Thymus (tissue), 11 donors: ENCODE results near the gene SYNGR3. TPM values are rescaled to one million over a fixed set of nuclear protein-coding genes. Genes with fewer than 3 reads are reported as not detected.

Experiments used
- DNase-seq, 9 donors: peaks; one replicate each; pipeline ENCODE4 v3.0.0-alpha.2; 2013; ENCODE audit warnings: low spot score in 9 of 9, low read depth in 6 of 9, missing footprints in 1 of 9
- H3K27ac ChIP-seq, 2 donors: one replicate each; pipeline ENCODE4 v1.5.1; 2013; ENCODE audit warnings: control low read depth in 1 of 2, low read depth in 1 of 2, low read length in 1 of 2, mild to moderate bottlenecking in 1 of 2, moderate library complexity in 1 of 2
- H3K27me3 ChIP-seq, 2 donors: one replicate each; pipeline ENCODE4 v1.5.1; 2013; ENCODE audit warnings: low read length in 1 of 2; ENCODE audit not compliant: control insufficient read depth in 2 of 2, insufficient read depth in 1 of 2
- H3K36me3 ChIP-seq, 2 donors: one replicate each; pipeline ENCODE4 v1.5.1; 2013; ENCODE audit warnings: low read length in 1 of 2, mild to moderate bottlenecking in 1 of 2, moderate library complexity in 1 of 2; ENCODE audit not compliant: control insufficient read depth in 2 of 2, insufficient read depth in 2 of 2
- H3K4me1 ChIP-seq, 2 donors: one replicate each; pipeline ENCODE4 v1.5.1; 2013; ENCODE audit warnings: low read length in 2 of 2; ENCODE audit not compliant: control insufficient read depth in 2 of 2, insufficient read depth in 2 of 2
- H3K4me3 ChIP-seq, 2 donors: one replicate each; pipeline ENCODE4 v1.5.1; 2013; ENCODE audit warnings: low read length in 2 of 2, control low read depth in 1 of 2, mild to moderate bottlenecking in 1 of 2
- H3K9me3 ChIP-seq, 2 donors: one replicate each; pipeline ENCODE4 v1.5.1; 2013; ENCODE audit warnings: low read length in 1 of 2, mild to moderate bottlenecking in 1 of 2; ENCODE audit not compliant: control insufficient read depth in 2 of 2, insufficient read depth in 1 of 2
- WGBS: extraction: QIAGEN DNeasy Blood & Tissue Kit; methylation state at CpG from one replicate; pipeline ENCODE4 v1.1.7; 2013; 5-methylcytosine and 5-hydroxymethylcytosine counted together
- polyA plus RNA-seq: library from polyadenylated mRNA; stranded (reverse); fragments of 200-250 nt; gene quantifications from one replicate; pipeline ENCODE4 v1.2.3, GENCODE V29; 2013
- total RNA-seq: library from RNA; stranded (reverse); fragments of 120-200 nt; gene quantifications from one replicate; pipeline ENCODE4 v1.2.4, GENCODE V29; 2013
- donor health status: healthy.

The SYNGR3 gene
- total and polyA plus RNA-seq, 2 donors: 1.2 to 2.7 TPM

GRCh38 chr16:1980030-1980769 is 9.6 kb upstream of the SYNGR3 start:
- no peak for DNase-seq
- Histone ChIP-seq H3K4me1 (peaks cover 10 to 19% of the 10 kb centered on the region in 2 donors), H3K27me3 (peaks cover 52 to 66% of the 10 kb centered on the region in 2 donors), H3K9me3 (peaks cover 2 to 25% of the 10 kb centered on the region in 2 donors), H3K36me3 (peaks cover 34 to 38% of the 10 kb centered on the region in 2 donors), H3K27ac (no peak overlapping the region), H3K4me3 (no peak overlapping the region)
- WGBS: 11% methylated on average over 53 of the region's 53 CpGs

GRCh38 chr16:1980770-1981087 is 9.0 kb upstream of the SYNGR3 start:
- DNase-seq: no peak
- Histone ChIP-seq H3K36me3 (peaks cover 29 to 33% of the 10 kb centered on the region in 2 donors), H3K4me3 (no peak overlapping the region), H3K27me3 (peaks cover 52 to 66% of the 10 kb centered on the region in 2 donors), H3K27ac (no peak overlapping the region), H3K4me1 (peaks cover 10 to 22% of the 10 kb centered on the region in 2 donors), H3K9me3 (peaks cover 2 to 25% of the 10 kb centered on the region in 2 donors)
- 35% methylated on average over 16 of the region's 16 CpGs for WGBS

- H3K9me3 ChIP-seq: peaks cover 2 to 25% of the 10 kb centered on the region in 2 donors
- no peak for DNase-seq
- H3K27me3 ChIP-seq: peaks cover 52 to 66% of the 10 kb centered on the region in 2 donors
- no peak within 1 kb of the TSS for H3K4me3 ChIP-seq
- 44% methylated on average over 6 of the region's 6 CpGs for WGBS
- peaks cover 28 to 33% of the 10 kb centered on the region in 2 donors for H3K36me3 ChIP-seq
- H3K4me1 ChIP-seq: peaks cover 10 to 22% of the 10 kb centered on the region in 2 donors
- H3K27ac ChIP-seq: no peak within 1 kb of the TSS
These were observed 8.4 kb upstream of the SYNGR3 start, which contains the start of gene NOXO1 for GRCh38 chr16:1981398-1981836. TSS of gene NOXO1 (minus strand) at chr16:1981469. CDS start at chr16:1981179, 290 bp downstream.

- Histone ChIP-seq H3K4me1 (peaks cover 10 to 22% of the 10 kb centered on the region in 2 donors), H3K9me3 (peaks cover 2 to 25% of the 10 kb centered on the region in 2 donors), H3K36me3 (peaks cover 25 to 27% of the 10 kb centered on the region in 2 donors), H3K27ac (no peak overlapping the region), H3K27me3 (peaks cover 52 to 70% of the 10 kb centered on the region in 2 donors), H3K4me3 (no peak overlapping the region)
- 75% methylated on average over 5 of the region's 5 CpGs for WGBS
- no peak for DNase-seq
These were observed 7.7 kb upstream of the SYNGR3 start for GRCh38 chr16:1982013-1982433.

GRCh38 chr16:1982991-1983543 is 6.7 kb upstream of the SYNGR3 start:
- H3K4me3 ChIP-seq: peak overlapping the region in 1 of 2 donors; percentile 80
- H3K4me1 ChIP-seq: peaks cover 10 to 22% of the 10 kb centered on the region in 2 donors
- WGBS: 28% methylated on average over 19 of the region's 19 CpGs
- H3K9me3 ChIP-seq: peaks cover 2 to 25% of the 10 kb centered on the region in 2 donors
- peaks cover 60 to 78% of the 10 kb centered on the region in 2 donors for H3K27me3 ChIP-seq
- no peak overlapping the region for H3K27ac ChIP-seq
- peaks cover 16 to 17% of the 10 kb centered on the region in 2 donors for H3K36me3 ChIP-seq
- DNase-seq: no peak

GRCh38 chr16:1983544-1984346 is 6.0 kb upstream of the SYNGR3 start, which contains the start of gene GFER:
TSS of gene GFER (plus strand) at chr16:1984193. CDS start at chr16:1984219, 26 bp downstream.
- peaks cover 61 to 78% of the 10 kb centered on the region in 2 donors for H3K27me3 ChIP-seq
- peaks cover 10% of the 10 kb centered on the region in 2 donors for H3K36me3 ChIP-seq
- DNase-seq: peak in 2 of 9 donors; percentile 41 to 64
- H3K9me3 ChIP-seq: peaks cover 2 to 26% of the 10 kb centered on the region in 2 donors
- H3K4me1 ChIP-seq: peaks cover 10 to 22% of the 10 kb centered on the region in 2 donors
- H3K27ac ChIP-seq: peak within 1 kb of the TSS in 1 of 2 donors; percentile 54
- under 1% methylated on average over 109 of the region's 109 CpGs for WGBS
- H3K4me3 ChIP-seq: peak within 1 kb of the TSS; percentile 47 to 80

GRCh38 chr16:1984347-1985225 is 5.2 kb upstream of the SYNGR3 start:
- Histone ChIP-seq H3K4me3 (peak overlapping the region; percentile 47 to 80), H3K4me1 (peaks cover 10 to 25% of the 10 kb centered on the region in 2 donors), H3K36me3 (peaks cover 8 to 9% of the 10 kb centered on the region in 2 donors), H3K27me3 (peaks cover 61 to 78% of the 10 kb centered on the region in 2 donors), H3K9me3 (peaks cover 0 to 34% of the 10 kb centered on the region in 2 donors), H3K27ac (peak overlapping the region in 1 of 2 donors; percentile 54)
- WGBS: 18% methylated on average over 58 of the region's 58 CpGs
- peak in 1 of 9 donors; percentile 20 for DNase-seq
